CD4-positive, alpha-beta T cell treated with Interleukin-2 at 100 ng/mL for 4 hours (primary cell): ENCODE results near the gene PPP2R5A.

ENCODE experiments used
- DNase-seq: peaks from one replicate; pipeline ENCODE4 v3.0.0-alpha.2; 2020; ENCODE audit warnings: low spot score

The PPP2R5A gene

GRCh38 chr1:212284744-212285684 lies at the start of gene PPP2R5A:
TSS of gene PPP2R5A (plus strand) at chr1:212285410. CDS start at chr1:212286111, 701 bp downstream.
- peak; percentile 99 for DNase-seq

DNA sequence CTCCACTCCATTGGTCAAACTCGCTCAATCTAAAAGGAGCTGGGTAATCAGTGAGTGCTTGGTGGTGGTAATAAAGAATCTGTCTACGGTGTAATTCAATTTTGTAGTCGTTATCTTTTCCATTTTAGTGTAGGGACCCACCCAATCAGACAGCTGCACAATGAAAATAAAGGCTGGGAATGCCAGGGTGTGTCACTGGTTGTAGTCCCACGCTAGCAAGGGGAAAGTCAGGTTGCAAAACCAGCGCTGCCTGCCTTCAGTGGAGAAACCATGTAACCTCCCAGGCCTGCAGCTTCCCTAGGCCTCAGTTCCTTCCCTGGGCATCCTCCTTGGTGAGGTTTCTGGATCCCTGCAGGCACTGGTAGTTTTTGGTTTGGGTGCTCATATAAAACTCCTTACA lies 49.4 kb upstream of the PPP2R5A start:
- no peak for DNase-seq

DNA sequence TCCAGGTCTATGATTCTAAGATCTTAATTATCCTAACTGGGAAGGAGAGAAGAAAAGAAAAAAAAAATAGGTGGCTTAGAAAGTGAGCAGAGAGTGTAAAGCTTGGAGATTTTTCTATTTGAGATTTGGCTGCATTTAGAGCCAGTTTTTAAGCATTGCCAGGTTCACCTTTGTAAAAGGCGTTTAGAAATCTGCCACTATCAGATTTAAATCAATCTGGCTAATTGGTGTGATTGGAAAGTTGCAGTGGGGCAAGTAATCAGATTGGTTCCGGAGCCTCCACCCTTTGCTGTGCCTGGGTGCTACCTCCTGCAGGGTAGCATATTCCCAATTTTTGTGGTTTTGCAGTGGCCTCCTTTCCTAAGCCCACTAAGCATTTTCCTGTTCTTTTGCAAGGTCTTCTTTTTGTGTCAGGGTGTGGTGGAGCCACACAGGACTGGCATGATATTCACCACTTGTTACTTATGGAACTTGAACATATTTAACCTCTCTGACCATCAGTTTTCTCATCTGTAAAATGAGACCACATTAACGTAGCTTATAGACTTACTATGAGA lies 48.5 kb upstream of the PPP2R5A start:
- no peak for DNase-seq

GRCh38 chr1:212237651-212238050 lies 47.6 kb upstream of the PPP2R5A start:
- no peak for DNase-seq

DNA sequence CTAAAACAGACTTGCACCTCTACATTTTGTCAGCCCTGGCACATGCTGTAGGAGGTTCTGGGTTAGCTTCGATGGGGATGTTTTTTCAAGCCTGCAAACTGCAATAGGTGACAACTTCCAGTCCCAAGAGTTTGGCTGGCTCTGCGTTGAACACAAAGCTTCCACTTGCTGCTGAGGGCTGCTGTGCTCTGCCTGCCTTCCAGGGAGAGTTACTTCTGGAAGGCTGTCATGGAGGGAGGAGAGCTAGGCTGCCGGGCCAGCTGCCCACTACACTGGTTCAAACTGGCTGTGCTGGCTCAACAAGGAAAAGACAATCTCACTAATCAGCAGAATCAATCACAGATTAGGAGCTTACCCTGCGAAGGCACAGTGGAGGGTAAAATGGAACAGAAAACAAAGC lies 46.7 kb upstream of the PPP2R5A start:
- DNase-seq: no peak

- DNase-seq: no peak
Observed at GRCh38 chr1:212241501-212241900, 43.7 kb upstream of the PPP2R5A start.

DNA sequence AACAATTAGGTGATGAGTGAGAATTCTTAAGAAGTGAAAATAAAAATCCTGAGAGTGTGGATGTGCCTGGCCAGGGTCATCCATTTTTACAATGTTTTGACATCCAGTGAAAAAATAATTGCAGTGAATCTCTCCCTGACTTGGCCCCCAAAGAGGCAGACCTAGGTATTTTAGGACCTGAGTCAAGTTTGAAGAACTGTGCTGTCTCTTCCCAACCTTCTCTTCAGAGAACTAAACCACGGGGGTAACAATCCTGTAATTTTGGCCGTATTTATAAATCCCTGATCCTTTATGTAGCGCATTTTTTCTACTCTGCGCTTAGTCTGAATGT lies 43.3 kb upstream of the PPP2R5A start:
- no peak for DNase-seq

DNA sequence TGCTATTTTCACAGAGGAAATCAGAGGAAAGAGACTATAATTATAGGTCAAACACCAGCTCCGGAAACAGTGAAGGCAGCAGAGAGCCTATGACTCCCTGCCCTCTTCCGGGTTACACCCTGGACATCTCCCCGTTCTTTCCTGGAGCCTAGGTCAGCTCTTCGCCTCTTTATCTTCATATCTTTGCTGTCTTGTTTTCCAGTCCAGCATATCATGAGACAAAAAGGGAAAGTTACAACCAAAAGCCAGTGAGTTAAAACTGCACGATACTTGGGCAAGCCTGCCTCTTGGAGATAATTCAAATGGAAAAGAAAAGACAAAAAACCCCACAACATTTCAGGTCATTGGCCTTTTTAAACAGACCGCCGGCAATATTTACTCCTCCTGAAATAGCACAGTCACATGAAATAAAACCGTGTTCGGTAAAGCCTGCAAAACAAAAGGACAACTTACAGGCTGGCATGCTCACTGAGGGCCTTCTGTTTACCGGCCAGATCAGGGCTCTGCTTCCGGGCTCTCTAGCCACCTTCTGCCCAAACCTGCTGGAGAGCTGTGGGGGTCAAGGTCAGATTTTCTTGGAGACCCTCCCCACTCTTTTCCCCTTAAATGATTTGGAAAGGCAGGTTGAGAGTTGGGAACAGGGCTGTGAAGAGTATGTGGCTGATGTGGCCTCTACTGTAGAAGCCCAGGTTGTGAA lies 42.8 kb upstream of the PPP2R5A start:
- DNase-seq: no peak

- DNase-seq: no peak
Observed at GRCh38 chr1:212242985-212243308, 42.3 kb upstream of the PPP2R5A start.

- no peak for DNase-seq
Observed at GRCh38 chr1:212244441-212244840, 40.8 kb upstream of the PPP2R5A start.

DNA sequence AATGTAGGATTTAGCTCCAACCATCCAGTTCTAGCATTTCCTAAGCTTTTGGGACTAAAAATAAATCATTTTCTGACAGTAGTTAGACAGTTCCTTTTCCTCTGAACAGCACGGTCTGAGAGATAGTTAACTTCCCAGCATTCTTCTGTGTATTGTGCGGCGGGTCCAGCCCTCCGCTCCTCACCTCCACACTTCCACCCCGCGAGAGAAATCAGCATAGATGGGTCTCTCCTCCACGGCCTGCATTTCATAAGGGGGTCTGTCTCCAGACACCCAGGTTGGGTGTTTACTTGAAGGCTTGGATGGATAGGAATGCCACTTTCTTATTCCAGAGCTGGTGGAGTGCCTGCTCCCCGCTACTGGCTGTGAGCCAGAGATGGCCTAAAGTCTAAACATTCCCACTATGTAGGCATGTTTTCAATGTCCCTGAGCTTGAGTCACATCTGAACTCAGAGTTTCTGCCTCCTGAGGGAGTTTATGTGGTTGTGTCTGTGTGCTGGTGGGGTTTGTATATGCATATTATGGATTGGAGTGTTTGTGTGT lies 38.0 kb upstream of the PPP2R5A start:
- DNase-seq: no peak

- no peak for DNase-seq
Observed at GRCh38 chr1:212247988-212248387, 37.2 kb upstream of the PPP2R5A start.

GRCh38 chr1:212254853-212255363 lies 30.3 kb upstream of the PPP2R5A start:
- DNase-seq: peak; percentile 13

- no peak for DNase-seq
Observed at GRCh38 chr1:212255705-212256307, 29.4 kb upstream of the PPP2R5A start.

DNA sequence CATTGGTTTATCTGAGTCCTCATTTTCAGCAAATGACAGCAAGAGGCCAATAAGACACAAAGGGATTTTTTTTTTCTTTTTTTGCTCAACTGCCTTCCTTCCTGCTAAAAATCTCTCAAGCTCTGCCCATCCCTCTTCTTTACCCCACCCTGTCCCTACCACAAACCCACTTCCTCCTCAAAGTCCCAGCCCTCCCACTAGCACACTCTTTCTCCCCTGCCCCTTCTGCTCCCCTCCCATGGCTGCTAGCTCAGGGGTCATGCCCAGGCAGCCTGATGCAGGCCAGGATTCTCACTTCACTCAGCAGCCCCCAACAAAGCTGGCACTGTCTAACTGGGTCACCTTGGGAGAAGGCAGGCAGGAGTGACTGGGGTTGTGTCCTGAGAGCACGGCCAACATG lies 28.8 kb upstream of the PPP2R5A start:
- DNase-seq: peak; percentile 45

DNA sequence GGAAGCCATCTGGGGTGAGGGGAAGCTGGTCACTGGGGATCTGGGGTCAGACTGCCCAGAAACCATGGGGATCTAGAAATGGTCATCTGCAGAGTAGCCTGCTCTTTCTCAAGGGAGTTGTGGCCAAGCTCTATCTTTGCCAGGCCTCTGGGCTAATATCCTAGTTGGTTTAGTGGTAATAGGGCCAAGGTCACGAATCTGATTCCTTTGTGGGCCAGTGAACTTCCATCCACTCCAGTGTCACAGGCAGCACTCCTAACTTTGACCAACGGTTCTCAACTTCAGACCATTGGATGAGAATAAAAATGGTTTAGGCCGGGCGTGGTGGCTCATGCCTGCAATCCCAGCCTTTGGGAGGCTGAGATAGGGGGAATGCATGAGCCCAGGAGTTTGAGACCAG lies 28.1 kb upstream of the PPP2R5A start:
- DNase-seq: no peak

DNA sequence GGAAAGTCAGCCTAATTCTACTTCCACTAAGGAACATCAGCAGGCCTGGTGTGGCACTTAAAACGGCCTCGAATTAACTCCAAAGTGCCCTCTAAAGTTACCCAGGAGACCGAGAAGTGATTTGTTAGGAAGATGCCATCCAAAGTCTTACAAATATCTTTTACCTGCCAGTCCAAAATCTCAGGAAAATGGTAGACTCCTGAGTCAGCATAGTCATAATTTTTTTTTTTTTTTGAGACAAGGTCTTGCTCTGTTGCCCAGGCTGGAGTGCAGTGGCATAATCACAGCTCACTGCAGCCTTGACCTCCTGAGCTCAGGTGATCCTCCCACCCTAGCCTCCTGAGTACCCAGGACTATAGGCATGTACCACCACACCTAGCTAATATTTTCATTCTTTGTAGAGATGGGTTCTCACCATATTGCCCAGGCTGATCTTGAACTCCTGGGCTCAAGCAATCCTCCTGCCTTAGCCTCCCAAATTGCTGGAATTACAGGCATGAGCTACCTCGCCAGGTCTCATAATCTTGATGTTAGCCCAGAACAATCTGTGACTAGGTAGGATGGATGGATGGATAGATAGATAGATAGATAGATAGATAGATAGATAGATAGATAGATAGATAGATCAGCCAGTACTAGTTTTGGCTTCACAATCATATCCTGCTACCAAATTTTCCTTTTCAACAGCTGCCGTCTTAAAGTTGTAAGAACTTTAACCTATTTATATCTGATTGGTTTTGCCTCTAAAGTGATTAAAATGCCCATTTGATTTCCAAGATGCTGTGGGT lies 25.3 kb upstream of the PPP2R5A start:
- DNase-seq: no peak

DNA sequence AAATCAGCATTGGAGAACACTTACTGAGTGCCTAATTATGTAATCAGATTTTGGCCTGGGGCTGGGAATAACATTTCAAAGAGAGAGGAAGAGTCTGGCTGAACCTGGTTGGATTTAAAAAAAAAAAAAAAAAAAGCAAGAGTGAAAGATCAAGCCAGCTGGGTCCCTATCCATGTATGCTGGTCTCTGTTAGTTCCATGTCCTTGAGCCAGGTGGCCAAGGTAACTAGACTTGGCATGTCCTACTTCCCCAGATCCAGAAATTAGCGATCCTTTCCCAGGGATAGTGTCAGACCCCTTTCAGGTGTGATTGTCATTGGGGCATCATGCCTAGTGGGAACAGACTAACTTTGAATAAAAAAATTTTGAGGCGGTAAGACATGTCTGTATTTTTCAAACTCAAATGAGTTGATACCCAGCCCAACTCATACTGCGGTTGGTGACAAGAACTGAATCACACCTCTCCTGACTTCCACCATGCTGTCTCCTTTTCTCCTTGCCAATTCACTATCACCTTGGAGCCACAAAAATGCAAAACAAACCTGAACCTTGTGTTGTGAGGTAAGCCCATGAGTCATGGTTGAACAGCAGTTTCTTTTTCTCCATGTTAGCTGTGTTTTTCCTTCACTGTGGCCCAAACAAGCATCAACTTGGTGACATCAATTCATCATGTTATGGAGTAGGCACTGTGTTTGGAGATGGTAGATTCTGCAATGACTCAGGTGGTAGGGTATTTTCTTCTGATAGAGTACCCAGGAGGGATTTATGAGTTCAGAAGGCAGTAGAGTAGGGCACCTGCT lies 24.5 kb upstream of the PPP2R5A start:
- DNase-seq: peak; percentile 46

- no peak for DNase-seq
Observed at GRCh38 chr1:212261361-212261929, 23.8 kb upstream of the PPP2R5A start.

GRCh38 chr1:212267017-212267416 lies 18.2 kb upstream of the PPP2R5A start:
- no peak for DNase-seq
